GM12878 (cell line): ENCODE results near the gene NPHS2. TPM values are rescaled to one million over a fixed set of nuclear protein-coding genes. Genes with fewer than 3 reads are reported as not detected.

Experiments used
- ATAC-seq: fragments of 200-7000 bp; cut with Tn5 transposase; 3 replicates; pipeline ENCODE4 v1.9.1; 2020; ENCODE audit warnings: mild to moderate bottlenecking, moderate library complexity
- BruUV-seq: library from RNA; stranded (reverse); fragments of 400-500 nt; replicated peaks from 2 replicates; lab custom pipeline; 2021; lab: Mats Ljungman, UMichigan
- CTCF ChIA-PET: fragments of 300-600 bp; sonication (Branson Sonifier 250); formaldehyde crosslinking; extraction: SDS; loops from one replicate; lab custom pipeline; 2021; ENCODE audit warnings: inconsistent platforms; lab: Yijun Ruan, JAX
- POLR2A ChIA-PET: fragments of 350-600 bp; formaldehyde crosslinking; extraction: SDS; loops from one replicate; lab custom pipeline; 2021; ENCODE audit warnings: inconsistent platforms; lab: Charles Lee
- RAD21 ChIA-PET: fragments of 300-600 bp; sonication (Branson Sonifier 250); formaldehyde crosslinking; loops from one replicate; lab custom pipeline; 2023; ENCODE audit warnings: antibody characterized with exemption; ENCODE audit not compliant: unreplicated experiment; lab: Charles Lee
- SMC1A ChIA-PET: fragments of 300-600 bp; sonication (Branson Sonifier 250); formaldehyde crosslinking; loops from one replicate; lab custom pipeline; 2023; ENCODE audit not compliant: unreplicated experiment, uncharacterized antibody; lab: Charles Lee
- DNase-seq: peaks from one replicate; pipeline ENCODE4 v3.0.0-alpha.2; 2011; ENCODE audit warnings: low read depth, low spot score
- FAIRE-seq: peaks from 3 replicates; lab custom pipeline; 2011; peaks lifted over from hg19 to GRCh38; lab: Jason Lieb, UNC
- H2AFZ ChIP-seq: 2 replicates; pipeline ENCODE4 v1.6.0; 2011; ENCODE audit warnings: low read depth, low read length, control low read depth; ENCODE audit not compliant: control insufficient read depth
- H3K27ac ChIP-seq: 2 replicates; pipeline ENCODE4 v1.5.1; 2011; ENCODE audit warnings: control low read depth; ENCODE audit not compliant: control insufficient read depth, insufficient read depth
- H3K27me3 ChIP-seq, 2 experiments: replicated peaks in 1 of 2; 2 replicates each; pipeline versions ENCODE4 v1.6.0 to v1.6.1; 2011; ENCODE audit warnings: low read length in 1 of 2; ENCODE audit not compliant: control insufficient read depth in 2 of 2, insufficient read depth in 2 of 2
- H3K36me3 ChIP-seq, 2 experiments: 2 replicates each; pipeline ENCODE4 v1.5.1; 2011; ENCODE audit warnings: low read length in 1 of 2; ENCODE audit not compliant: control insufficient read depth in 2 of 2, insufficient read depth in 2 of 2
- H3K4me1 ChIP-seq: 2 replicates; pipeline ENCODE4 v1.6.1; 2011; ENCODE audit warnings: mild to moderate bottlenecking, low read length, moderate library complexity, mixed read lengths; ENCODE audit not compliant: control insufficient read depth, insufficient read depth
- H3K4me2 ChIP-seq: 2 replicates; pipeline ENCODE4 v1.6.0; 2011; ENCODE audit warnings: control low read depth; ENCODE audit not compliant: control insufficient read depth, insufficient read depth
- H3K4me3 ChIP-seq: fragments of 200-600 bp; sonication (generic); 2 replicates; pipeline ENCODE4 v1.5.1; 2016
- H3K79me2 ChIP-seq: 2 replicates; pipeline ENCODE4 v1.6.0; 2011; ENCODE audit warnings: low read length; ENCODE audit not compliant: control insufficient read depth, insufficient read depth
- H3K9ac ChIP-seq: 2 replicates; pipeline ENCODE4 v1.8.0; 2011; ENCODE audit warnings: low read length, control low read depth, mixed read lengths; ENCODE audit not compliant: control insufficient read depth, insufficient read depth
- H3K9me3 ChIP-seq: replicated peaks from 3 replicates; pipeline ENCODE4 v1.5.1; 2011; ENCODE audit warnings: mild to moderate bottlenecking, low read length; ENCODE audit not compliant: control insufficient read depth, insufficient read depth
- H4K20me1 ChIP-seq: 2 replicates; pipeline ENCODE4 v1.6.0; 2011; ENCODE audit not compliant: control insufficient read depth, insufficient read depth
- CBX3 ChIP-seq: fragments of 200-600 bp; sonication (generic); IDR thresholded peaks from 2 replicates; pipeline ENCODE4 v1.6.1; 2016; ENCODE audit warnings: low read depth, borderline replicate concordance
- MLLT1 ChIP-seq: fragments of 450-650 bp; IDR thresholded peaks from 2 replicates; pipeline ENCODE4 v1.6.1; 2016; ENCODE audit warnings: mild to moderate bottlenecking
- MYB ChIP-seq: fragments of 150-350 bp; IDR thresholded peaks from 2 replicates; pipeline ENCODE4 v1.6.1; 2014; ENCODE audit warnings: mild to moderate bottlenecking, low read depth, low read length, borderline replicate concordance
- PAX8 ChIP-seq: fragments of 450-650 bp; IDR thresholded peaks from 2 replicates; pipeline ENCODE4 v1.6.1; 2017; ENCODE audit warnings: mild to moderate bottlenecking, moderate library complexity
- SIN3A ChIP-seq: IDR thresholded peaks from 2 replicates; pipeline ENCODE4 v1.6.1; 2012; ENCODE audit warnings: low read depth, low read length, improper control_type of control experiment
- ZNF622 ChIP-seq: fragments of 450-650 bp; IDR thresholded peaks from 2 replicates; pipeline ENCODE4 v1.6.1; 2017; ENCODE audit warnings: mild to moderate bottlenecking, inconsistent platforms
- WGBS: methylation state at CpG from one replicate; pipeline ENCODE4 v1.1.6; 2016; ENCODE audit warnings: low lambda C conversion rate; ENCODE audit not compliant: insufficient replicate concordance, insufficient coverage; ENCODE audit errors: missing lambda C conversion rate; 5-methylcytosine and 5-hydroxymethylcytosine counted together
- in situ Hi-C: fragments of 300-500 bp; cut with MboI; formaldehyde crosslinking; loops from 9 replicates; pipeline ENCODE4 v1.14.3; 2018; ENCODE audit warnings: mixed read lengths
- intact Hi-C: fragments of 100-400 bp; cut with micrococcal nuclease; formaldehyde crosslinking; loops from one replicate; pipeline ENCODE4 v1.14.2; 2022; ENCODE audit not compliant: unreplicated experiment
- polyA plus RNA-seq, 11 experiments: library from polyadenylated mRNA; depleted of rRNA in 4 of 11; unstranded in 6 of 11; stranded (reverse) in 5 of 11; fragments of >200 nt; fragmentation: Nextera tagmentation in 4 of 11; fragmentation: Illumina TruSeq in 1 of 11; extraction: Ambion mirVana in 4 of 11; extraction: Trizol in 1 of 11; gene quantifications; 1 replicate in 1 of 11; 2 replicates in 10 of 11; pipeline versions ENCODE4 v1.2.1 to v1.2.3, GENCODE V29; 2011 to 2016; ENCODE audit warnings: inconsistent platforms in 2 of 11, missing spikeins in 2 of 11, low read depth in 1 of 11
- total RNA-seq, 4 experiments: library from RNA; depleted of rRNA in 3 of 4; stranded (reverse); fragments of >200 nt in 3 of 4; fragmentation: Illumina TruSeq in 1 of 4; extraction: Trizol in 1 of 4; gene quantifications; 2 replicates each; pipeline versions ENCODE4 v1.2.1 to v1.2.3, GENCODE V29; 2013 to 2021
- TF ChIP-seq, protein P1 (sequence below): IDR thresholded peaks from 2 replicates; pipeline ENCODE4 v1.6.1; 2011; ENCODE audit warnings: borderline replicate concordance, low read depth, mild to moderate bottlenecking, moderate library complexity, low read length; ENCODE audit not compliant: insufficient read depth, poor library complexity, severe bottlenecking

Gene NPHS2
- total and polyA plus RNA-seq, 10 of the 15 experiments (the other 5 are each of a cell fraction or from before 2014, with no cell fraction given): not detected

DNA sequence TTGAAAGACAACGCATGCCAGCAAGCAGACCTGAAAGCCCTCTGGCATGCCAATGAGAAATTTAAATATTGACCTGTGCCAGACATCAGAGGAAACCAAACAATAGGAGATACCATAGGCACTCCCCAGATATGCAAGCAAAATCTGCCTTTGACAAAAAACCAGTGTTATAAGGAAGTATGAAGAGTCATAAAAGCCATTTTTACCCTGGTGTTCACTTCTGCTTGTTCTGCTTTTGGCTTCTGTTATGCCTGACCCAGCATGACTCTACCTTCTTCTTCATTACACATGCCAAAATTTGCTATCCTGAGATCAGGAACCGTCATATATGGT lies 26.4 kb downstream of the NPHS2 start (continued):
- TF ChIP-seq ZNF622: no peak
- no peak for TF ChIP-seq CBX3
- no peak for TF ChIP-seq MLLT1

DNA sequence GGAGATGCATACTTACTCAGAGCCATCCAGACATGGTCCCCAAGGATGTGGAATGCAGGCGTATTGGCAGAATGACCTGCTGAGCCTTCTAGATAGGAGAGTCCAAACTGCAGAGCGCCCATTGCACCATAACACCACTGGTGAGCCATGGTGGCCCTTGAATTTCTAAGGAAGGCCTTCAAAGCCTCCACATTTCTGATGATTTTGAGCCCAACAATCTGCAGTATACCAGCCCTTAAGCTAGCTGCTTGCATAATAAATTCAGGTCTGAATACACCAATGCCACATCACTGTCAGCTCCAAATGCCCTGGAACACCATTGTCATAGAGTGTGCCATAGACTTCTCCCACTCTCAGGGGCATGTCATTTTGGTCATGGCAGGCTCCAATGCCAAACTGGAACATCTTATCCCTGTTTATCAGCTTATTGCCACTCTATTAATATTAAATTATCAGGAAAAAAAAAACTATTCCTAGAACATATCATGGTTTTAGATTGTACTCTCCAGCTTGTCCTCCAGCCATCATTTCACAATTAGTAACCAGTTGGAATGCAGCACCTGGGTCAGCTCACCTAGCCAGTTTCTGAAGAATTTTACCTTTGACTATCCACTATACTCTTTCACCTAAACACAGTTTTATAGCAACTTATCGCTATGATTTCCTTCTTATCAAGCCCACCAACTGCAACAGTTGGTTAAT lies 26.9 kb downstream of the NPHS2 start:
- intact Hi-C loops: no loop called here
- TF ChIP-seq MYB (no peak), PAX8 (no peak), SIN3A (no peak)
- TF ChIP-seq, protein P1, sequence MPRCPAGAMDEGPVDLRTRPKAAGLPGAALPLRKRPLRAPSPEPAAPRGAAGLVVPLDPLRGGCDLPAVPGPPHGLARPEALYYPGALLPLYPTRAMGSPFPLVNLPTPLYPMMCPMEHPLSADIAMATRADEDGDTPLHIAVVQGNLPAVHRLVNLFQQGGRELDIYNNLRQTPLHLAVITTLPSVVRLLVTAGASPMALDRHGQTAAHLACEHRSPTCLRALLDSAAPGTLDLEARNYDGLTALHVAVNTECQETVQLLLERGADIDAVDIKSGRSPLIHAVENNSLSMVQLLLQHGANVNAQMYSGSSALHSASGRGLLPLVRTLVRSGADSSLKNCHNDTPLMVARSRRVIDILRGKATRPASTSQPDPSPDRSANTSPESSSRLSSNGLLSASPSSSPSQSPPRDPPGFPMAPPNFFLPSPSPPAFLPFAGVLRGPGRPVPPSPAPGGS: no peak
- no peaks in the 10 kb centered on the region for H3K36me3 ChIP-seq
- BruUV-seq: no TSS peak
- H2AFZ ChIP-seq: no peak overlapping the region
- DNase-seq (no peak), FAIRE-seq (no peak), ATAC-seq (no peak)
- POLR2A ChIA-PET: no interaction called here
- H3K27ac ChIP-seq: no peak overlapping the region
- 60% methylated on average over 3 of the region's 3 CpGs for whole genome bisulfite sequencing
- H4K20me1 ChIP-seq: no peaks in the 10 kb centered on the region
- no peaks in the 10 kb centered on the region for H3K9me3 ChIP-seq
- H3K79me2 ChIP-seq: no peaks in the 10 kb centered on the region
- H3K4me3 ChIP-seq: no peak overlapping the region
- SMC1A ChIA-PET: no interaction called here
- no peaks in the 10 kb centered on the region; the same call in 1 of the 2 replicates for H3K4me1 ChIP-seq
- no peak overlapping the region for H3K9ac ChIP-seq
- RAD21 ChIA-PET: no interaction called here
- no peaks in the 10 kb centered on the region for H3K27me3 ChIP-seq
- H3K4me2 ChIP-seq: no peak overlapping the region
- in situ Hi-C loops: no loop called here
- CTCF ChIA-PET: interaction anchor here (0.6 kb wide), 1 partner anchor 1046 kb away, joined by 3 read pairs; no protein-coding TSS in a partner anchor
